Bone marrow (tissue), 2 donors: ENCODE data around the gene SMARCC1.
"Not testable (repeated sequence)": the region's sequence is repeated elsewhere in the genome, so short reads cannot be mapped to it uniquely, and the experiment has no call there.

Source experiments
- DNase-seq, 2 donors: peaks; one replicate each; lab custom pipeline; 2025; lab: John Stamatoyannopoulos, UW

Gene SMARCC1

DNA sequence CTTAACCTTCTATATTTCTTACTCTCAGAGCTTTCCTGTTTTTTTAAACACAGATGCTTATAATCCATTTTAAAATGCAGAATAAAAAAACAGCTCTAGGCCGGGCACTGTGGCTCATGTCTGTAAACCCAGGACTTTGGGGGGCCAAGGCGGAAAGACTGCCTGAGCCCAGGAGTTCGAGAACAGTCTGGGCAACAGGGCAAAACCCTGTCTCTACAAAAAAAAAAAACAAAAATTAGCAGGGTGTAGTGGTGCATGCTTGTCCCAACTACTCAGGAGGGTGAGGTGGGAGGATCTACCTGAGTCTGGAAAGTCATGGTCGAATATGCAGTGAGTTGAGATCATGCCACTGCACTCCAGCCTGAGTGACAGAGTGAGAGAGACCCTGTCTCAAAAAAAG, 15.5 kb downstream of the SMARCC1 start:
- DNase-seq: no peak

DNA sequence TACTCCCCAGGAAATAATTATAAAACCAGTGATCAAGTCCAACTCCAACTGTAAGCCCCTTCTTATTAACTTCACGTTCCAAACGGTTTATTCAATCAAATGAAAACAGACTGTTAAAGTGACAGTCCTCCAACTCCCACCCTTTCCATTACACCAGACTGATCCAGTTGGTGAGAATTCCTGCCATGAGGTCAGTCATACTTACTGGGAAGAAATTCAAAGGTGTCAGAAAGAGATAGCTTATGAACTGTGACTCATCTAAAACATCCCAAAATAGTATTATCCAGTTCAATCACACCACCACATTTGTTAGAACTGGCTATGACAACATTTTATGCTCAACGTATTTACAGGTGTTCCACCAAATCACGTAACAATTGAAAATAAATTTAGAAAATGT, 19.5 kb downstream of the SMARCC1 start:
- DNase-seq: no peak

DNA sequence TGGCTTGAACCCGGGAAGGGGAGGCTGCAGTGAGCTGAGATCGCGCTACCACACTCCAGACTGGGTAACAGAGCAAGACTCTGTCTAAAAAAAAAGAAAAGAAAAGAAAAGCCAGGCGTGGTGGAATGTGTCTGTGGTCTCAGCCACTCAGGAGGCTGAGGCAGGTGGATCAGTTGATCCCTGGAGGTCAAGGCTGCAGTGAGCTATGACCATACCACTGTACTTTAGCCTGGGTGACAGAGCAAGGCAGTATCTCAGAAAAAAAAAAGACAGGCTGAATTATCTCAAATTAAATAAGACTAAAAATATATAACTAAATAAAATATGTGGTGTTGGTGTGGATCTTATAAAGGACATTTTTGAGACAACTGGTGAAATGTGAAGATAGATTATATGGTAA, 20.6 kb downstream of the SMARCC1 start:
- DNase-seq: no peak

DNA sequence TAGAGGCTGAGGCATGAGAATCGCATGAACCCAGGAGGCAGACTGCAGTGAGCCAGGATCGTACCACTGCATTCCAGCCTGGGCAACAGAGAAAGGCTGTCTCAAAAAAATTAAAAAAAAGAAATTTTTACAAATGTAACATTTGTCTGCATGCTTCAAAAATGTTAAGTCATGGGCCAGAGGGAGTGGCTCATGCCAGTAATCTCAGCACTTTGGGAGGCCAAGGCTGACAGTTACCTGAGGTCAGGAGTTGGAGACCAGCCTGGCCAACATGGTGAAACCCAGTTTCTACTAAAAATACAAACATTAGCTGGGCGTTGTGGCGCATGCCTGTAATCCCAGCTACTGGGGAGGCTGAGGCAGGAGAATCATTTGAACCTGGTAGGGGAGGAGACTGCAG, 21.5 kb downstream of the SMARCC1 start:
- not testable (repeated sequence) for DNase-seq

DNA sequence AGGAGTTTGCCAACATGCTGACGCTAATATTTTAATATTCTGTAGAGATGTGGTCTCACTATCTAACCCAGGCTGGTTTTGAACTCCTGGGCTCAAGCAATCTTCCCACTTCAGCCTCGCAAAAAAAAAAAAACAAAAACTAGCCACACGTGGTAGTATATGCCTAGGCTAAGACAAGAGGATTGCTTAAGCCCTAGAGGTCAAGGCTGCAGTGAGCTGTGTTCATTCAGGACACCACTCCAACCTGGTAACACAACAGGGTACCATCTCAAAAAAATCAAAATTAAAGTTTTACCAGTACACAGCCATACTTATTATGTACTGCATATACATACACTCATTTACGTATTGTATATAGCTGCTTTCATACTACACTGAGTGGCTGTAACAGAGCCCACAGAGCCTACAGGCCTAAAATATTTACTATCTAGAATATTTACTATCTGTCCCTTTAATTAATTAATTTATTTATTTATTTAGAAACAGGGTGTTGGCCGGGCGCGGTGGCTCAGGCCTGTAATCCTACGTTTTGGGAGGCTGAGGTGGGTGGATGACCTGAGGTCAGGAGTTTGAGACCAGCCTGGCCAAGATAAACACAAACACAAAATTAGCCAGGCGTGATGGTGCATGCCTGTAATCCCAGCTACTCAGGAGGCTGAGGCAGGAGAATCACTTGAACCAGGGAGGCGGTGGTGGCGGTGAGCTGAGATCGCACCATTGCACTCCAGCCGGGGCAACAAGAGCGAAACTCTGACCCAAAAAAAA, 23.2 kb downstream of the SMARCC1 start:
- no peak for DNase-seq

DNA sequence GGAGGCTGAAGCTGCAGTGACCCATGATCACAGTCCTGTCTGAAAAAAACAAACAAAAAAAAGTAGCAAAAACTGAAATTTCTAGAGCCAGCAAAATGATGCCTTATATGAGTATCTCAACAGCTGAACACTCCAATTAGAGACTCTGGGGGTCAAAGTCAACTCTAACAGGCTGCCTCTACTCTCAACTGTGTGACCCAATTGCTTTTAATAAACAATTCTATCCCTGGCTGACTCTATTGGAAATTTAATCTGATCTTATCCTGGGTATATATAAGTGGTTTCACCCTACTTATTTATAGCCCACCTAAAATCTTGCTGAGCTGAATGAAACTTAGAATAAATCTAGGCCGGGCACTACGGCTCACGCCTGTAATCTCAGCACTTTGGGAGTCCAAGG, 29.0 kb downstream of the SMARCC1 start:
- no peak for DNase-seq

DNA sequence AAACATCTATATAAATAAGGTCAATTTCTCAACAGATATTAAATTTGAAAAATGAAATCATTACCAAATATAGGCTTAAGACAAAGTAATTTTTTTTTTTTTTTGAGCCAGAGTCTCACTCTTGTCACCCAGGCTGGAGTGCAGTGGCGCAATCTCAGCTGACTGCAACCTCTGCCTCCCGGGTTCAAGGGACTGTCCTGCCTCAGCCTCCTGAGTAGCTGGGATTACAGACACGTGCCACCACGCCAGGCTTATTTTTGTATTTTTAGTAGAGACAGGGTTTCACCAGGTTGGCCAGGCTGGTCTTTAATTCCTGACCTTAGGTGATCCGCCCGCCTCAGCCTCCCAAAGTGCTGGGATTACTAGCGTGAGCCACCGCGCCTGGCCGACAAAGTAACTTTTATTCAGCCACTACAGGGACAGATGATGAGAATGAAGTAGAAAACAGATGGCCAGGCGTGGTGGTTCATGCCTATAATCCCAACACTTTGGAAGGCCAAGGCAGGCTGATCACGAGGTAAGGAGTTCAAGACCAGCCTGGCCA, 30.8 kb downstream of the SMARCC1 start:
- DNase-seq: not testable (repeated sequence)

DNA sequence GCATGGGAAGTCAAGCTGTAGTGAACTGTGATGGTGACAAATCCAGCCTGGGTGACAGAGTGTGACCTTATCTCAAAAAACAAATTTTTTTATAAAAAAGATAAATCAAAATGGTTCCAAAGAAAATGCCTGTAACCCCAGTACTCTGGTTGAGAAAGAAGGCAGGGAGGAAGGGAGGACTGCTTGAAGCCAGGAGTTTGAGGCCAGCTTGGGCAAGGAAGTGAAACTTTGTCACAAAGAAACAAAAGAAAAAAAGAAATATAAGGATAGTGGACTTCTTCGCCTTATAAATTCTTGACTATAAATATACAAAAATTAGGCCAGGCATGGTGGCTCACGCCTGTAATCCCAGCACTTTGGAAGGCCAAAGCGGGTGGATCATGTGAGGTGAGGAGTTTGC, 34.1 kb downstream of the SMARCC1 start:
- DNase-seq: no peak

DNA sequence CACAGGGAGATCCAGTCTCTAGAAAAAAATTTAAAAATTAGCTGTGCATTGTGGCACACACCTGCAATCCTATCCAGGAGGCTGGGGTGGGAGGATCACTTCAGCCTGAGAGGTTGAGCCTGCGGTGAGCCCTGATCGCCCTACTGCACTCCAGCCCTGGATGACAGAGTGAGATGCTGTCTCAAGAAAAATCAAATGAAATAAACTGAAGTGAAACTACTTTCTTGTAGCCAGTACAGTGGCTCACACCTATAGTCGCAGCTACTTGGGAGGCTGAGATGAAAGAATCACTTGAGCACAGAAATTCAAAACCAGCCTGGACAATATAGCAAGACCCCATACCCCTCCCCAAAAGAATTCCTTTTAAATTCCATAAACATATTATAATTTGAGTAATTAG, 35.4 kb downstream of the SMARCC1 start:
- no peak for DNase-seq

DNA sequence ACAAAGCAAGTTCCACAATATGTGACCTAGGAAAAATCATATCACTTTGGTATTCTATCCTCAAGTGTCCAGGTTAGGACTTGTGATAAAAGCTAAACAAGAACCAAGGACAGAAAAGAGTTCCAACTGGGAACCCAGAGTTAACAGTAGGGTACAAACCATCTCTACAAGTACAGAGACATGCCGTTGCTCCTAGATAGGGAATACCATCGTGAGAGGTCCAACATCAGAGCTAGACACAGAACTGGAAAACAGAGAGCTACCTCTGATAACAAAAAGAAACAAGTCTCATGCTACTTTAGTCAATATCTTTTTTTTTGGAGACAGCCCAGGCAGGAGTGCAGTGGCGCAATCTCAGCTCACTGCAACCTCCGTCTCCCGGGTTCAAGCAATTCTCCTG, 37.8 kb downstream of the SMARCC1 start:
- no peak for DNase-seq

DNA sequence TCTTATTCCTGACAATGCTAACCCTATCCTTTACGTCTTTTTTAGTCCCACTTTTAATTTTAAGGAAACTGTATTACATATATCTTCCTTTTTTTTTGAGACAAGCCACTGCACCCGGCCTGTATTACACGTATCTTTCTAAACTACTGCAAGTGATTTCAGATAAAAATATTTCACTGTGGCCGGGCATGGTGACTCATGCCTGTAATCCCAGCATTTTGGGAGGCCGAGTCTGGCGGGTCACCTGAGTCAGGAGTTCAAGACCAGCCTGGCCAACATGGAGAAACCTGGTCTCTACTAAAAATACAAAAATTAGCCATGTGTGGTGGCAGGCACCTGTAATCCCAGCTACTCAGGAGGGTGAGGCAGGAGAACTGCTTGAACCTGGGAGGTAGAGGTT, 38.3 kb downstream of the SMARCC1 start:
- DNase-seq: not testable (repeated sequence)

DNA sequence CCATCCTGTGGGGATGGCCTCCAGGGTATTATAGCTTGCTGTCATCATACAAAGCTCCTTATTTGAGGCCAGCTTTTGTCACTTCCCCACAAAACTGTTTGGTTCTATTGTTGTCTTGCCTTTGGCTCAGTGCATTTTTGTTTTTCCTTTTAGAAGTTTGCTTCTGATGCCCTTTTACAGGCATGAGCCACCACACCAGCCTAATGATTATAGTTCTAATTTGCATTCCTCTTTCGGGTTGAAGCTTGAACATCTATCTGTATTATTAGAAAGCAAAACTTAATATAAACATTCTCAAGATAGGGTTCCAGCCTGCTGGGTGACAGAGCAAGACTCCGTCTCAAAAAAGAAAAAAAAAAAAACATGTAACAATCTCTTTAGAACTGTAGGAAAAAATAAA, 39.8 kb downstream of the SMARCC1 start:
- no peak for DNase-seq

DNA sequence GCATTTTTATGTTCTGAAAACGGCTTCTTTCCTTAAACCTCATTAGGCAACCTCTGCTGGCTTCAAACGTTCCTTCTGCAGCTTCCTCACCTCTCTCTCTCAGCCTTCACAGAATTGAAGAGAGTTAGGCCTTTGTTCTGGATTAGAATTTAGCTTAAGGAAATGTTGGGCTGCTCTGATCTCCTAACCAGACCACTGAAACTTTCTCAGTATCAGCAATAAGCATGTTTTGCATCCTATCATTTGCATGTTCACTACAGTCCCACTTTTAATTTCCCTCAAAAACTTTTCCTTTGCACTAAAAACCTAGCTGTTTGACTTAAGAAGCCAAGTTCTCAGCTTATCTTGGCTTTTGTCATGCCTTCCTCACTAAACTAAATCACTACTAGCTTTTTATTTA, 49.5 kb downstream of the SMARCC1 start:
- DNase-seq: no peak

DNA sequence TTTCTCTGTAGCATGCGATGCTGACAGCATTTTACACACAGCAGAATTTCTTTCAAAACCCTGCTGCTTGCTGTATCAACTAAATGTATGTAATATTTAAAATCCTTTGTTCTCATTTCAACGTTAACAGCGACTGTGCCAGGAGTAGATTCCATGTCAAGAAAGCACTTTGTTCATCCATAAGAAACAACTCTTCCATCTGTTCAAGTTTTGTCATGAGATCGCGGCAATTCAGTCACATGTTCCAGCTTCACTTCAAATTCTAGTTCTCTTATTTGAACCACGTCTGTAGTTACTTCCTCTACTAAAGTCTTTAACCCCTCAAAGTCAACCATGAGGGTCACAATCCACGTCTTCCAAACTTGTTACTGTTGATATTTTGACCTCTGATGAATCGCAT, 50.6 kb downstream of the SMARCC1 start:
- DNase-seq: no peak

DNA sequence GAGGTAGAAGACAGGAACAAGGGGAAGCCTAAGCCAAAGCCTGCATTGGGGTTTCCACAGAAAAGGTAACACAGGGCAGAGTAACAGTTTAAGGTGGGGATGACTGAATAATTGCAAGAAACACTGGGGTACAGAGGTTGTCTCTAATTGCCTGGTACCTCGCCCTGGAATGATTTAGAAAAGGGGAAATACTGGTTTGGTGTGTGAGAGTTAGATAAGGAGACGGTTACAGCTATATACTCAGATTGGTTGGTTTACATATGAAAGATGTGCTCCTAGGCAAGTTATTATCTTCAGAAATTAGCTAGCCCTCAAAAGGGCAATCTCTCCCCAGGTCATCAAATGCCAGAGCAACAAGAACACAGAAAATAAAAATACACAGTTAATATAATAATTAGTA, 58.8 kb downstream of the SMARCC1 start:
- DNase-seq: no peak

DNA sequence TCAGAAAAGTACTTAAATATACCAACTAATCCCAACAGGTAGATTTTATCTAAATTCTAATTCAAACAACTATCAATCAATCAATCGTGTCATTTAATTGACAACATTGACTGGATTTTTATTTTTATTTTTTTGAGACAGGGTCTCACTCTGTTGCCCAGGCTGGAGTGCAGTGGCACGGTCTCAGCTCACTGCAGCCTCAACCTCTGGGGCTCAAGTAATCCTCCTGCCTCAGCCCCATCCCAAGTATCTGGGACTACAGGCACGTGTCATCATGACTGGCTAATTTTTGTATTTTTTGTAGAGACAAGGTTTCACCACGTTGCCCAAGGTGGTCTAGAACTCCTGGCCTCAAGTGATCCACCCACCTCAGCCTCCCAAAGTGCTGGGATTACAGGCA, 64.2 kb downstream of the SMARCC1 start:
- not testable (repeated sequence) for DNase-seq

DNA sequence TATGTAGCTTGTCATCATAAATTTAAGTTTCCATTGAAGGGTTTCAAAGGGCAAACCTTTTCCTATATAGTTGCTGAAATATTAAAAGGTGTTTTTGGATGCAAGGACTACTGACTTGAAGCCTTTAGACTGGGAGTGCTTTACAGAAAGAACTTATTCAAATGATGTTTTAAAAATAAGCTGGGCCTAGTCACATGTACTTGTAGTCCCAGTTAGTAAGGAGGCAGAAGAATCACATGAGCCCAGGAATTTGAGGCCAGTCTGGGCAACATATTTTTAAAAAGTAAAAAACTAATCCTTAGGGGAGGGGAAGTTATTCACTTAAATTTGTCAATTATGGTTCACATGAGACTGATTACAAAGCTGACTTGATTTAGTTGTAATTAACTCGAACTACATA, 65.0 kb downstream of the SMARCC1 start:
- no peak for DNase-seq

DNA sequence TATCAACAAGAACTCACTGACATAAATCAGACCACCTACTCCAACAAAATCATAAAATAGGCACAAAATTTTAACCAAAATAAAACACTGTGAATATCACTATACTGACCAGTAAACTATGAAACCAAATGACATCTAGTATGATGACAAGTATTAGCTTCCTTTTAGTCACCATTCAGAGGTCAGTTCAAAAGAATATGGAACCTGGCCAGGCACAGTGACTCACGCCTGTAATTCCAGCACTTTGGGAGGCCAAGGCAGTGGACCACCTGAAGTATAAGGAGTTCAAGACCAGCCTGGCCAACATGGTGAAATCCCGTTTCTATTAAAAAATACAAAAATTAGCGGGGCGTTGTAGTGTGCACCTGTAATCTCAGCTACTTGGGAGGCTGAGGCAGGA, 65.8 kb downstream of the SMARCC1 start:
- DNase-seq: no peak

DNA sequence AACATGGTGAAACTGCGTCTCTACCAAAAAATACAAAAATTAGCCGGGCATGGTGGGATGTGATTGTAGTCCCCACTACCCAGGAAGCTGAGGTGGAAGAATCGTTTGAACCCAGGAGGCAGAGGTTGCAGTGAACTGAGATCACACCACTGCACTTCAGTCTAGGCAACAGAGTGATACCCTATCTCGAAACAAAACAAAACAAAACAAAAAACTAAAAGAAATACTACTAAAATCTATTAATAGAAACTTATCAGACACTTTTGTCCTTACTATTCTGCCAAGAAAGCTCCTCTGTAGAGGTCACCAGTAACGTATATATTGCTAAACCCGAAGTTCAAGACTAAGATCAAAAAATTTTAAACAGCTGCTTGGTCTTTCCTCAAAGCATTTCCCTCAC, 67.1 kb downstream of the SMARCC1 start:
- no peak for DNase-seq

DNA sequence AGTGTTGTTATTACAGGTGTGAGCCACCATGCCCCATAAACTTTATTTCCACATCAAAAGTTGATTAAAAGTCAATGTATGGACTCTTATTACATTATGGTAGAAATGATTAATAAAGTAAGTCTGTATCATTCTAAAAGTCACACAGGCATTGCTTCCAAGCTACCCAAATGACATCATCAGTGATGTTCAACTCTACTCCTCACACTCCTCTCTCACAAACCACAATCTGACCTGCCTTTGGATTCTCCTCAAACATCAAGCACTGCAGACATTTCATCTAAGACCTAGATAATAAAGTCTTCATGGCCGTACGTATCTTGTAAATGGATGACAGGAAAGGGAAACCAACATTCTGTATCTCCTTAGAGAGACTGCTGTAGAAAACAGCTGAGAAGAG, 68.0 kb downstream of the SMARCC1 start:
- no peak for DNase-seq

DNA sequence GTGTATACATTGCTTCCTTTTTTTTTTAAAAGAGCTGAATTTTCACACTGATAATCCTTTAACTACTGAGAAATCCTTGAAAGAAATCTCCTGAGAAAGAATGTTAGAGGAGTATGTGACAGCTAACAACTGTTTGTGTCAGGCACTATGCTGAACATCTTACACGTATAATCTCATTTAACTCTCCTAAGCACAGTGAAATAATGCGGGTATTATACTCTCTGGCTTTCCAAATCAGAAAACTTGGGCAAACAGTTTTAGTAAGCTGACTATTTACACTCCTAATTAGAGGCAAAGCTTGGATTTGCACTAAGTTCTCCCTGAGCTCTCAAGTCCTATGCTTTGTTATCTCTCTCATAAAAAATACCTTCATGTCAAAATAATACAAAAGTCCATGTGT, 69.3 kb downstream of the SMARCC1 start:
- no peak for DNase-seq

DNA sequence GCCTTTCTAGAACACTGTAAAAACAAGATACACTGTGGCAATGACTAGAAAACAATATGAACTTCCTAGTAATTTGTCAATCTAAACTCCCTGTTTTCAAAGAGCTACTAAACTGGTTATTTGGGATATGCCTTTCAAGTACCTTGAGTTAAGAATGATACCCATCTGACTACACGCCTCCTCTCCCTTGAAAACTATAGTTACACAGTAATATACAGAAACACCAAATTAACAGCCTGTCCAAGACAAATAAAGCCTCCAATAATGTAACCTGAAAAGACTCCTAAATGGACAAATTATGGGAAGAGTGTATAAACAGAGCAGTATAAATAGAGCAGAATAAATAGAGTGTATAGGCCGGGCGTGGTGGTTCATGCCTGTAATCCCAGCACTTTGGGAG, 70.1 kb downstream of the SMARCC1 start:
- no peak for DNase-seq

DNA sequence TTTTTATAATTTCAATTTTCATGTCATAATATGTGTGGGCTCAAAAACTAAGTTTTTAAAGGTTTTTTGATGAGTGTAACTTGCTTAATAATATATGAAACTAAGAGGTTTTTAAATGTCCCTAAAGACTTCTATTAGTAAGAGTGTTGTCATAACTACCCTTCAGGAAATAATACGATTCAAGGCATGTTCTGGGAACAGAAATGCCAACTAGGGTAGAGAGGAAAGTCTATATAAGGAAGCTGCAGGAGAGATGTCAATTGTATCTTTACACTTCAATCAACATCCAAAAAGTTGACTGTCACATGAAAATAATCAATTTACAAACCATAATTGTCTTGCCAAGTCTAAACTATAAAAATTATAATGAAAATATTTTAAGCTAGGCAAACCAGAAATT, 76.3 kb downstream of the SMARCC1 start:
- no peak for DNase-seq

DNA sequence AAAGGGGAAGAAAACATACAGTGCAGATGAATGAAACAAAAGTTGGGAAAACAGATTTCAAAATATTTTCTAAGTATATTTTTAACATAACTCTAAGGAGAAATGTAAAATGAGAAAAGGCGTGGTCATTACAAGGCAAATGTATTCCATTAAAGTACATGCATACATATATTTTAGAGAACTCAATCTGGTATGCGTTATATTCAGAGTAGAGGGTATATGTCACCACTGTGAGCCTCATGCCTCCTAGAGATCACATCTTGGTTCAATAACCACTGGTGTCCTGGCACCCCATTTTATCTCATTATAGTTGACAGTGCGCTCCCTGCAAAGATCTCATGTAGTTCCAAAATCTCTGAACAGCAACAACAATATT, 77.5 kb downstream of the SMARCC1 start:
- no peak for DNase-seq
